ENCODE measurements around the gene AGAP3.

Gene AGAP3

GRCh38 chr7:151138153-151138851 lies 52.0 kb downstream of the AGAP3 start:
- no peak for DNase-seq

GRCh38 chr7:151139071-151139790 lies 53.0 kb downstream of the AGAP3 start:
- no peak for DNase-seq

- DNase-seq: no peak
Measured at GRCh38 chr7:151139791-151140190, 53.5 kb downstream of the AGAP3 start.

- no peak for DNase-seq
Measured at GRCh38 chr7:151140826-151141225, 54.6 kb downstream of the AGAP3 start.

GRCh38 chr7:151141311-151141854 lies 55.1 kb downstream of the AGAP3 start:
- no peak for DNase-seq

- no peak for DNase-seq
Measured at GRCh38 chr7:151141855-151142685, 55.8 kb downstream of the AGAP3 start.

- no peak for DNase-seq
Measured at GRCh38 chr7:151142686-151143040, 56.4 kb downstream of the AGAP3 start.

- no peak for DNase-seq
Measured at GRCh38 chr7:151143261-151144015, 57.2 kb downstream of the AGAP3 start.

- no peak for DNase-seq
Measured at GRCh38 chr7:151144387-151144786, 58.1 kb downstream of the AGAP3 start.

- DNase-seq: no peak
Measured at GRCh38 chr7:151146761-151147160, 60.5 kb downstream of the AGAP3 start.

GRCh38 chr7:151148319-151149259 lies 62.3 kb downstream of the AGAP3 start:
- no peak for DNase-seq

- no peak for DNase-seq
Measured at GRCh38 chr7:151150388-151150787, 64.1 kb downstream of the AGAP3 start.

GRCh38 chr7:151152643-151153513 lies 66.6 kb downstream of the AGAP3 start:
- DNase-seq: no peak

- no peak for DNase-seq
Measured at GRCh38 chr7:151157645-151158329, 71.5 kb downstream of the AGAP3 start.

GRCh38 chr7:151161757-151162156 lies 75.5 kb downstream of the AGAP3 start:
- DNase-seq: no peak

- no peak for DNase-seq
Measured at GRCh38 chr7:151166629-151167196, 80.4 kb downstream of the AGAP3 start.

GRCh38 chr7:151167197-151167961 lies 81.1 kb downstream of the AGAP3 start, which contains the start of gene GBX1:
TSS of gene GBX1 (minus strand) at chr7:151167694. CDS start at chr7:151167548, 146 bp downstream.
- DNase-seq: no peak

GRCh38 chr7:151168003-151168786 lies 81.9 kb downstream of the AGAP3 start:
- peak; percentile 7 for DNase-seq

All from NCI-H1105 treated with DMSO at 0.1 percent for 48 hours (cell line).